HG02885 (cell line): ENCODE data around the gene GNAT2.

Experiments used
- ATAC-seq: cut with Tn5 transposase; IDR thresholded peaks from one replicate; pipeline ENCODE4 v1.9.1; 2021; ENCODE audit warnings: mild to moderate bottlenecking; ENCODE audit not compliant: unreplicated experiment, poor library complexity

GNAT2 gene

DNA sequence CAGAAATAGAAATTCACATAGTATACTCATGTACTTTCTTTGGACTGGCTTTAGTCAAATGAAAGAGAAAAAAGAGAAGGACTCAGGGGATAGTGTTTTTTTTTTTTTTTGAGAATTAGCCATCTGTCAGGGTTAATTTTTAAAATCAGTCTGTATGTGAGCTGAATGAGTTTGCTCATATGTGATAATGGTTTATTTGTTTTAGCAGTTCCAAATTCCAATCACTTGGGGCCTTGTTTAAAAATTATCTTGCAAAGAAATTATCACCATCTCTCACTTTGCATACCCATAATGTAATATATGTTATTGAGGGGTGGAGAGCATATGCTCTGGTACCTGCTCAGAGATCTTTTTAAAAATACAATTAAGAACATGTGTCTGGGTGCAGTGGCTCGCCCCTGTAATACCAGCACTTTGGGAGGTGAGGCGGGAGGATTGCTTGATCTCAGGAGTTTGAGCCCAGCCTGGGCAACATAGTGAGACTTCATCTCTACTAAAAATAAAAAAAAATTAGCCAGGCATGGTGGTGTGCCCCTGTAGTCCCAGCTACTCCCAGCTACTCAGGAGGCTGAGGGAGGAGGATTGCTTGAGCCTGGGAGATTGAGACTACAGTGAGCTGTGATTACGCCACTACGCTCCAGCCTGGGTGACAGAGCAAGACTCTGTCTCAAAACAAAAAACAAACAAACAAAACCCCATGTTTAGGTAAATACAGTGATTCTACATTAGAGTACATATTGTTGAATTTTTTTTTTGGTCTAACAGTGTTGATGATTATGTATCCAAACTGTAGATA lies 51.3 kb downstream of the GNAT2 start:
- ATAC-seq: no peak

DNA sequence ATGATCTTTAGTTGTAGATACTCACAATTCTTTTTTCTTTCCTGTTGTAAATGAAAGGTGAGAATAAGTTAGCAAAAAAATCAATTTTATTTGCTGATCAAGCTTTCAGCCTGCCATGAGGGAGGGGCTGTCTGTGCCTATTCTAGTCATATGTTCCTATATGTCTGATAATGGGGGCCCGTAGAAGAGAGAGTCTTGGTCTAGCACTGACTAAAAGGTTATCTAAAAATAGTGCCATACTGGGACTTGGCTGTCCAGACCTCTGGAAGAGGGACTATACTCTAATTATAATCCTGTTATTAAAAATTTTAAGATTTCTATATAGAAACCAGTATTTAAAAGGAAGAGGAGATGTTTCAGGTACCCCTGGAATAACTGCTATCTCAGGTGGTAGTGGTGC lies 52.4 kb downstream of the GNAT2 start:
- ATAC-seq: no peak

DNA sequence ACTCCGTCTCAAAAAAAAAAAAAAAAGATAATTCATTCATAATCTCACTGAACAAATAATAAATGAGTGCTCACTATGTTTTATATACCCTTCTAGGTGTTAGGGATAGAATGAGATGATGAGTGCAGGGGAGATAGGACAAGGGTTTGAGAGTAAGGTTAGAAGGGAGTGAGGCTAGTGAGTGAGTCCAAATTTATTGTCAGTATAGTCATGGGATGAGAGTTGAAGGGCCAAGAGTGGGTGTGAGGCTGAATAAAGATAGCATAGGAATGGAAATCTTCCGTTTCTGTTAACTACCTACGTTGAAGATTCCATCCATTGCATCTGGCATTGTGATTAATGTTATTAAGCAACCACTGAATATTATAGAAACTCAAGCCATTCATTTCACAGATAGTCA lies 54.2 kb downstream of the GNAT2 start:
- no peak for ATAC-seq

DNA sequence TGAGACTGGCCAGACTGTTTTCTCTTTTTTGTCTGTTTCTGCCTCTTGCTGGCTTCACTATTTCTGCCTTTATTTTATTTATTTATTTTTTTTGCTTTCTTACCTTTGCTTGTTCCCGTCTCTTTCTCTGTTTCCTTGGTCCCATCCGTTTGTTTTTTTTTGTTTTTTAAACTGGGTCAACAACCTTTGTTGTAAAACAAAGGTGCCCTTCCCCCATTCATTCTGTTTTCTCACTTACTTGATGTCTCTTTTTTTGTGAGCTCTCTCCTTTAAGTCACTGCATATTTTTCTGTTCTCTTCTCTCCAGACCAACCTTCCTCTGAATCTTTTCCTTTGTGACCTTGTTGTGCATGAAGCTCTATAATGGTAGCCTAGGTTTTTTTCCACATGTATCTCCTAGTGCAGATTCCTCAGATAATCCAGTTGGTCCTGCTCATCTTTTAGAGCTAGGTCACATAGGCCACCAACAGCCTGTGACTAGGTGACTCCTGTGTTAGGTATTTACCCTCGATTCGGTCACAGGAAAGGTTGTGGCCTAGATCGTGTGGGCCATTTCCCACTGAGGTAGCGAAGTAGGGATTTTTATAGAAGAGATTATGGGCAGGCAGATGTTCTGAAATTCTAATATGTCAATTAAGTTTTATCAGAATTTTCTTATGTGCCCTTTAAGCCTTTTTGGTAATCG lies 55.1 kb downstream of the GNAT2 start:
- no peak for ATAC-seq

DNA sequence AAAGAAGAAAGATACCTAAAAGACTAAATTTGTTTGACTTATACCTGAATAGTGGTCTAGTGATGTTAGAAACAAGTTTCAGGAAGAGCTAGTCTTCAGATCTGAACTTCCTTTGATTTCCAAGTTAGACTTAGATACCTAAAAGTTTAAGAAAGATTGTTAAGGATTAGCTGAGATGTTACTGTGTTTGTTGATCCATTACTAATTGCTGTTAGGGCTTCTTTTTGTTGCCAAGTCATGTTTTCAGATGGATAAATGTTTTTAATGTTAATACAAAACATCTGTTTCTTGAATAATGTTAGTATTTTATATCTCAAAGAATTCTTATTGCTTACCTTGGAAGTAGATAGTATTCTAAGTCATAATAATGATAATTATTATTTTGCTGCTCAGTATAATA lies 59.4 kb downstream of the GNAT2 start:
- no peak for ATAC-seq

DNA sequence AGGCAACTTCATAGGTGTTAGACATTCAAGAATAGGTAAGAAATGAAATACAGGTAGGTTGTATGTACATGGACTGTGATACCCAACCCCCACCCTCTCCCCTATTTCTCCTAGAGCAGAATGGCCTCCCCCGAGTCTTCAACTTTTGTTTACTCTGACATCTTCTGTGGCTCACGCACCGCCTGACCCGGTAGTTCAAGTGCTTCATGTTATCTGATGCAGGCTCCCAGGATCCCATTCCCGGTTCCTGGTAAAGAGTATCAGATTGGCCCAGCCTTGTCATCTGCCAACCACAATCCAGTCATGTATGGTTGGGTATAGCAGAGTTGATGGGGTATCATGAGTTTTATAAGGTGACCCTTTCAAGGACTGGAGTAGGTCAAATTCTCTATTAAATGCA lies 61.9 kb downstream of the GNAT2 start:
- ATAC-seq: no peak

DNA sequence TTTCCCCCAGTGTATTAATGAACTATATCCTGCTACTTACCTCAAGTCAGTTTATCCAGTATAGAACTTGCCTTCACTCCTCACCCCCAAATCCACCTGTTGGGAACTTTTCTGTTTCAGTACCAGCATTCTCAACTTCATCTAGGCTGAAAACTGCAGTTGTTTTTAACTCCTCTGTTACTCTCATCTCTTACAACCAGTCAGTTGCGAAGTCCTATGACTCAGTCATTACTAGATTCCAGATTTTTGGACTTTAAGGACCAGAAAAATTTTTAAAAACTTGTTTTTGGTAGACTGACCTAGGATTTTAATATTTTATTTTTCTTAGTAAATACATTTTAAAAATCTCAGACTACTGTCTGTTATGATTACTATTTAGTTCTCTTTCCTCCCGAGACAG lies 62.9 kb downstream of the GNAT2 start:
- no peak for ATAC-seq
